Keratinocyte (primary cell): ENCODE data around the gene TEX53. TPM values are rescaled to one million over a fixed set of nuclear protein-coding genes. Genes with fewer than 3 reads are reported as not detected.

Experiments used
- DNase-seq: peaks from one replicate; pipeline ENCODE4 v3.0.0-alpha.2; 2011; ENCODE audit warnings: low read depth, missing footprints, low spot score
- FAIRE-seq: peaks from 2 replicates; lab custom pipeline; 2011; peaks lifted over from hg19 to GRCh38; lab: Jason Lieb, UNC
- H2AFZ ChIP-seq: 2 replicates; pipeline ENCODE4 v1.6.0; 2012; ENCODE audit warnings: low read length, control low read depth, inconsistent platforms; ENCODE audit not compliant: control insufficient read depth
- H3K27ac ChIP-seq: 2 replicates; pipeline ENCODE4 v1.5.1; 2011; ENCODE audit warnings: low read length; ENCODE audit not compliant: control insufficient read depth, insufficient read depth
- H3K27me3 ChIP-seq: 3 replicates; pipeline ENCODE4 v1.6.0; 2011; ENCODE audit warnings: low read length; ENCODE audit not compliant: control insufficient read depth, insufficient read depth; ENCODE audit errors: extremely low read depth
- H3K36me3 ChIP-seq, 2 experiments: 2 replicates in 1 of 2; 3 replicates in 1 of 2; pipeline ENCODE4 v1.5.1; 2011; ENCODE audit warnings: low read length in 2 of 2, mild to moderate bottlenecking in 1 of 2; ENCODE audit not compliant: control insufficient read depth in 2 of 2, insufficient read depth in 2 of 2; ENCODE audit errors: extremely low read depth in 1 of 2
- H3K4me1 ChIP-seq: 3 replicates; pipeline ENCODE4 v1.5.1; 2011; ENCODE audit warnings: low read length; ENCODE audit not compliant: control insufficient read depth, insufficient read depth; ENCODE audit errors: extremely low read depth
- H3K4me2 ChIP-seq: 3 replicates; pipeline ENCODE4 v1.6.0; 2011; ENCODE audit warnings: low read depth, low read length; ENCODE audit not compliant: control insufficient read depth, insufficient read depth; ENCODE audit errors: extremely low read depth
- H3K4me3 ChIP-seq, 3 experiments: fragments of 200-600 bp in 1 of 3; sonication (generic) in 1 of 3; 2 replicates in 2 of 3; 3 replicates in 1 of 3; pipeline ENCODE4 v1.5.1; 2011 to 2016; ENCODE audit warnings: low read length in 3 of 3, mild to moderate bottlenecking in 3 of 3, control low read depth in 2 of 3, inconsistent platforms in 1 of 3, low read depth in 1 of 3, mixed read lengths in 1 of 3, mixed run types in 1 of 3, moderate library complexity in 1 of 3; ENCODE audit not compliant: control insufficient read depth in 2 of 3, insufficient read depth in 2 of 3; ENCODE audit errors: extremely low read depth in 1 of 3
- H3K79me2 ChIP-seq: 2 replicates; pipeline ENCODE4 v1.6.0; 2012; ENCODE audit warnings: low read length; ENCODE audit not compliant: control insufficient read depth, insufficient read depth
- H3K9ac ChIP-seq: 3 replicates; pipeline ENCODE4 v1.6.0; 2011; ENCODE audit warnings: low read length; ENCODE audit not compliant: control insufficient read depth, insufficient read depth; ENCODE audit errors: extremely low read depth
- H3K9me1 ChIP-seq: 3 replicates; pipeline ENCODE4 v1.6.0; 2011; ENCODE audit warnings: low read length; ENCODE audit not compliant: control insufficient read depth, insufficient read depth; ENCODE audit errors: extremely low read depth
- H3K9me3 ChIP-seq: 2 replicates; pipeline ENCODE4 v1.5.1; 2012; ENCODE audit warnings: low read depth, low read length; ENCODE audit not compliant: control insufficient read depth
- H4K20me1 ChIP-seq: 3 replicates; pipeline ENCODE4 v1.6.0; 2011; ENCODE audit warnings: low read length; ENCODE audit not compliant: control insufficient read depth, insufficient read depth; ENCODE audit errors: extremely low read depth
- EZH2 ChIP-seq: IDR thresholded peaks from one replicate; pipeline ENCODE4 v1.6.1; 2012; ENCODE audit warnings: inconsistent platforms, mild to moderate bottlenecking, low read length, moderate library complexity
- dilution Hi-C: fragments of 300-500 bp; cut with MboI; formaldehyde crosslinking; loops from one replicate; pipeline ENCODE4 v1.7.0; 2020; ENCODE audit warnings: low sequenced_read_pairs; ENCODE audit not compliant: extremely low pct_ligation_motif_present
- polyA plus RNA-seq, 5 experiments: library from polyadenylated mRNA; depleted of rRNA in 3 of 5; stranded (reverse) in 3 of 5; stranded (forward) in 1 of 5; unstranded in 1 of 5; fragments of >200 nt; gene quantifications; 1 replicate in 1 of 5; 2 replicates in 3 of 5; 3 replicates in 1 of 5; pipeline versions ENCODE4 v1.2.1 to v1.2.3, GENCODE V29; 2011 to 2012; ENCODE audit warnings: missing spikeins in 2 of 5, low read depth in 1 of 5, low replicate concordance in 1 of 5
- TF ChIP-seq, protein P1 (sequence below), 3 experiments: IDR thresholded peaks in 1 of 3; conservative IDR thresholded peaks in 1 of 3; optimal IDR thresholded peaks in 1 of 3; 2 replicates in 2 of 3; 3 replicates in 1 of 3; pipeline versions ENCODE3 to v1.5.1; 2011; ENCODE audit warnings: low read length in 3 of 3, mild to moderate bottlenecking in 3 of 3, moderate library complexity in 2 of 3, control low read depth in 1 of 3, inconsistent platforms in 1 of 3; ENCODE audit not compliant: insufficient read depth in 2 of 3; ENCODE audit errors: extremely low read depth in 1 of 3

Gene TEX53
- polyA plus RNA-seq, 1 donor (not counting 4 experiments of a cell fraction or from before 2014, with no cell fraction given): not detected

- TF ChIP-seq, protein P1, sequence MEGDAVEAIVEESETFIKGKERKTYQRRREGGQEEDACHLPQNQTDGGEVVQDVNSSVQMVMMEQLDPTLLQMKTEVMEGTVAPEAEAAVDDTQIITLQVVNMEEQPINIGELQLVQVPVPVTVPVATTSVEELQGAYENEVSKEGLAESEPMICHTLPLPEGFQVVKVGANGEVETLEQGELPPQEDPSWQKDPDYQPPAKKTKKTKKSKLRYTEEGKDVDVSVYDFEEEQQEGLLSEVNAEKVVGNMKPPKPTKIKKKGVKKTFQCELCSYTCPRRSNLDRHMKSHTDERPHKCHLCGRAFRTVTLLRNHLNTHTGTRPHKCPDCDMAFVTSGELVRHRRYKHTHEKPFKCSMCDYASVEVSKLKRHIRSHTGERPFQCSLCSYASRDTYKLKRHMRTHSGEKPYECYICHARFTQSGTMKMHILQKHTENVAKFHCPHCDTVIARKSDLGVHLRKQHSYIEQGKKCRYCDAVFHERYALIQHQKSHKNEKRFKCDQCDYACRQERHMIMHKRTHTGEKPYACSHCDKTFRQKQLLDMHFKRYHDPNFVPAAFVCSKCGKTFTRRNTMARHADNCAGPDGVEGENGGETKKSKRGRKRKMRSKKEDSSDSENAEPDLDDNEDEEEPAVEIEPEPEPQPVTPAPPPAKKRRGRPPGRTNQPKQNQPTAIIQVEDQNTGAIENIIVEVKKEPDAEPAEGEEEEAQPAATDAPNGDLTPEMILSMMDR (optimal IDR thresholded peaks at IDR 0.05 in 1 of 3, IDR thresholded peaks at IDR 0.05 in 1 of 3, conservative IDR thresholded peaks at IDR 0.05 in 1 of 3; ENCODE audit: extremely low read depth in 1 of 3, insufficient read depth in 2 of 3, low read length in 3 of 3): no peak
- TF ChIP-seq EZH2: no peak
- DNase-seq (no peak), FAIRE-seq (no peak)
- no peaks in the 10 kb centered on the region for H3K27me3 ChIP-seq
- dilution Hi-C loops: no loop called here
- no peak overlapping the region for H3K4me3 ChIP-seq
- H3K4me1 ChIP-seq: peaks cover 4% of the 10 kb centered on the region
- H4K20me1 ChIP-seq: no peaks in the 10 kb centered on the region
- H2AFZ ChIP-seq: no peak overlapping the region
- H3K79me2 ChIP-seq: no peaks in the 10 kb centered on the region
- no peak overlapping the region for H3K9ac ChIP-seq
- H3K9me1 ChIP-seq: no peaks in the 10 kb centered on the region
- no peaks in the 10 kb centered on the region for H3K9me3 ChIP-seq
- no peak overlapping the region for H3K4me2 ChIP-seq
- no peak overlapping the region for H3K27ac ChIP-seq
- H3K36me3 ChIP-seq: no peaks in the 10 kb centered on the region
Measured at GRCh38 chr9:114701988-114702387, 44.4 kb upstream of the TEX53 start.

DNA sequence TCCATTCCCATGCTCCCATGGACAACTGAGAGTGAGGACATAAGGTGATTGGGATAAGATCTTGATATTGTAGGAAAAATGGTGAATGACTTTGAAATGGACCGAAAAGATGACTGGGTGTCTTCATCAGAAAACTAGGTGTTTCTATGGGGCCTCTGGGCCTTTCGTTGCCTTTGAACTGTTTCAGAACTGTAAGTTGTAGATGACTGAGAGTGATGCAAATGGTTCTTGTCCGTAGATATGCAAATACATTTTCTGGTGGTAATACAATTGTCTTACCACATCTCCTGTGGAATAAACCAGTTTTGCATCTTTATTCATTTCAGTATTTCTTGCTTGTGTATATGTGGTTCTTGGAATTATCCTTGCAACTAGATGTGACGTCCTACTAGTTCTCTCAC lies 40.3 kb upstream of the TEX53 start:
- Histone ChIP-seq H4K20me1 (no peaks in the 10 kb centered on the region), H3K79me2 (no peaks in the 10 kb centered on the region), H3K9me1 (no peaks in the 10 kb centered on the region), H3K27ac (no peak overlapping the region), H3K4me3 (no peak overlapping the region), H3K9me3 (no peaks in the 10 kb centered on the region), H3K27me3 (no peaks in the 10 kb centered on the region), H3K36me3 (no peaks in the 10 kb centered on the region), H3K9ac (no peak overlapping the region), H2AFZ (no peak overlapping the region), H3K4me1 (peaks cover 26% of the 10 kb centered on the region), H3K4me2 (no peak overlapping the region)
- dilution Hi-C loops: loop anchor here (25.0 kb wide), 1 partner anchor 314 kb away; no protein-coding TSS in a partner anchor
- FAIRE-seq: no peak
- TF ChIP-seq EZH2: no peak
- TF ChIP-seq, protein P1 (optimal IDR thresholded peaks at IDR 0.05 in 1 of 3, IDR thresholded peaks at IDR 0.05 in 1 of 3, conservative IDR thresholded peaks at IDR 0.05 in 1 of 3; ENCODE audit: extremely low read depth in 1 of 3, insufficient read depth in 2 of 3, low read length in 3 of 3): no peak
- no peak for DNase-seq
